ENCODE results near the gene KIAA0930.

- TF ChIP-seq CTCF (IDR thresholded peaks at IDR 0.05) (no peak), EZH2 (IDR thresholded peaks at IDR 0.05; ENCODE audit: borderline replicate concordance, insufficient read depth, low read depth, low read length, poor library complexity, severe bottlenecking) (no peak)
Measured at GRCh38 chr22:45171830-45172229, 68.9 kb downstream of the KIAA0930 start.

Measured in B cell (primary cell).